Caco-2 (cell line): Measurements from ENCODE around the gene SIM2. TPM values are rescaled to one million over a fixed set of nuclear protein-coding genes. Genes with fewer than 3 reads are reported as not detected.
"Not testable (repeated sequence)": the region's sequence is repeated elsewhere in the genome, so short reads cannot be mapped to it uniquely, and the experiment has no call there.

Experiments used
- BruUV-seq: library from RNA; stranded (reverse); fragments of 400-500 nt; replicated peaks from 2 replicates; lab custom pipeline; 2021; lab: Mats Ljungman, UMichigan
- CTCF ChIA-PET: fragments of 300-600 bp; sonication (Branson Sonifier 250); formaldehyde crosslinking; loops from one replicate; lab custom pipeline; 2022; ENCODE audit warnings: antibody characterized with exemption; lab: Charles Lee
- POLR2A ChIA-PET: fragments of 300-600 bp; sonication (Branson Sonifier 250); formaldehyde crosslinking; loops from one replicate; lab custom pipeline; 2022; ENCODE audit warnings: antibody characterized with exemption; lab: Charles Lee
- DNase-seq, 2 experiments: peaks; one replicate each; pipeline versions ENCODE4 v3.0.0 to v3.0.0-alpha.2; 2020 to 2022
- H3K27me3 ChIP-seq: replicated peaks from 2 replicates; pipeline ENCODE4 v1.6.0; 2011; ENCODE audit warnings: low read length; ENCODE audit not compliant: control insufficient read depth, insufficient read depth
- H3K36me3 ChIP-seq: 2 replicates; pipeline ENCODE4 v1.5.1; 2011; ENCODE audit warnings: low read length; ENCODE audit not compliant: control insufficient read depth, insufficient read depth
- H3K4me1 ChIP-seq: fragments of 250-450 bp; sonication (Bioruptor Pico); 2 replicates; pipeline ENCODE4 v1.5.1; 2020; ENCODE audit warnings: mild to moderate bottlenecking
- H3K4me3 ChIP-seq: 2 replicates; pipeline ENCODE4 v1.5.1; 2011; ENCODE audit warnings: low read depth, mild to moderate bottlenecking, control low read depth, low read length
- H3K9me3 ChIP-seq: fragments of 250-450 bp; sonication (Bioruptor Pico); 2 replicates; pipeline ENCODE4 v1.5.1; 2020; ENCODE audit warnings: mild to moderate bottlenecking, moderate library complexity
- H3K27ac Mint-ChIP-seq: one replicate; pipeline ENCODE4 v1.8.0; 2022; ENCODE audit warnings: mixed read lengths; ENCODE audit not compliant: unreplicated experiment
- H3K27me3 Mint-ChIP-seq: one replicate; pipeline ENCODE4 v1.8.0; 2022; ENCODE audit warnings: mixed read lengths; ENCODE audit not compliant: insufficient read depth, unreplicated experiment
- H3K36me3 Mint-ChIP-seq: one replicate; pipeline ENCODE4 v1.8.0; 2022; ENCODE audit warnings: mild to moderate bottlenecking, mixed read lengths; ENCODE audit not compliant: insufficient read depth, unreplicated experiment
- H3K4me1 Mint-ChIP-seq: one replicate; pipeline ENCODE4 v1.8.0; 2022; ENCODE audit warnings: low read depth, mixed read lengths; ENCODE audit not compliant: unreplicated experiment
- H3K4me3 Mint-ChIP-seq: one replicate; pipeline ENCODE4 v1.8.0; 2022; ENCODE audit warnings: mild to moderate bottlenecking, moderate library complexity, mixed read lengths; ENCODE audit not compliant: unreplicated experiment
- H3K9me3 Mint-ChIP-seq: one replicate; pipeline ENCODE4 v1.8.0; 2022; ENCODE audit warnings: mixed read lengths; ENCODE audit not compliant: unreplicated experiment
- intact Hi-C: fragments of 100-400 bp; cut with micrococcal nuclease; formaldehyde crosslinking; loops from one replicate; pipeline ENCODE4 v1.10.0; 2022; ENCODE audit not compliant: unreplicated experiment
- total RNA-seq: library from RNA; stranded (reverse); gene quantifications from 2 replicates; pipeline ENCODE4 v1.2.3, GENCODE V29; 2022
- TF ChIP-seq, protein P1 (sequence below), 2 experiments: fragments of 200-600 bp in 1 of 2; IDR thresholded peaks; 1 replicate in 1 of 2; 2 replicates in 1 of 2; pipeline versions ENCODE4 v1.5.1 to v1.8.0; 2011 to 2022; ENCODE audit warnings: antibody characterized with exemption in 1 of 2, control low read depth in 1 of 2, inconsistent platforms in 1 of 2, low read depth in 1 of 2, low read length in 1 of 2, mild to moderate bottlenecking in 1 of 2, moderate library complexity in 1 of 2; ENCODE audit not compliant: insufficient read depth in 1 of 2, severe bottlenecking in 1 of 2, unreplicated experiment in 1 of 2

SIM2 gene
- total RNA-seq, 1 experiment from 2014 or later: 9.4 TPM

DNA sequence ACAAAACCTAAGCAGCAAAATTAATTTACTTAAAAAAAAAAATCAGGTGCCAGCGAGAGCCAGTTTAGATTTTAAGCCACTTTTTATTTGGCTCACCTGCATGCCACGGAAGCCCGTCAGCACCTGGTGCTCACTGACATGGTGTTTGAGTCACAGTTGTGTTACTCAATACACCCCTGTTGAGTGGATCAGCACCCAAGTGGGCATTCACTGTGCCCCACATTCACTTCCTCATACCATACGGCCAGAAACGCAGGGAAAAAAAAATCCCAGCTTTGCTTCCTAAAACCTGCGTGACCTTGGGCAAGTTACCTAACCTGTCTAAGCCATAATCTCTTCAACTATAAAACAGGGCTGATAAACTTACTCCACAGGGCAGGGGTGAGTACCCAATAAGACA is 42.8 kb upstream of the SIM2 start:
- H3K27ac Mint-ChIP-seq: no peak overlapping the region
- no peak for DNase-seq

DNA sequence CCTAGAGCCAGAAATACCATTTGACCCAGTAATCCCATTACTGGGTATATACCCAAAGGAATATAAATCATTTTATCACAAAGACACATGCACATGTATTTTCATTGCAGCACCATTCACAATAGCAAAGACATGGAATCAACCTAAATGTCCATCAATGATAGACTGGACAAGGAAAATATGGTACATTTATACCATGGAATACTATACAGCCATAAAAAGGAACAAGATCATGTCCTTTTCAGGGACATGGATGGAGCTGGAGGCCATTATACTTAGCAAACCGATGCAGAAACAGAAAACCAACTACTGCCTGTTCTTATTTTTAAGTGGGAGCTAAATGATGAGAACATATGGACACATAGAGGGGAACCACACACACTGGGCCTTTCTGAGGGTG is 41.6 kb upstream of the SIM2 start:
- H3K27me3 Mint-ChIP-seq, H3K4me1 ChIP-seq, H3K36me3 ChIP-seq, POLR2A ChIA-PET, BruUV-seq, H3K9me3 ChIP-seq, intact Hi-C loops, H3K27me3 ChIP-seq, H3K4me3 ChIP-seq, DNase-seq, CTCF ChIA-PET, H3K27ac Mint-ChIP-seq, H3K4me3 Mint-ChIP-seq, H3K36me3 Mint-ChIP-seq: not testable (repeated sequence)
- peaks cover 13% of the 10 kb centered on the region for H3K9me3 Mint-ChIP-seq
- H3K4me1 Mint-ChIP-seq: peaks cover 18% of the 10 kb centered on the region

More for the DNA sequence above, 42.8 kb upstream of the SIM2 start:
- Histone ChIP-seq H3K4me1 (no peaks in the 10 kb centered on the region), H3K36me3 (no peaks in the 10 kb centered on the region), H3K4me3 (no peak overlapping the region), H3K9me3 (no peaks in the 10 kb centered on the region), H3K27me3 (no peaks in the 10 kb centered on the region)
- POLR2A ChIA-PET: no interaction called here
- intact Hi-C loops: no loop called here
- peaks cover 10% of the 10 kb centered on the region for H3K9me3 Mint-ChIP-seq
- H3K36me3 Mint-ChIP-seq: no peaks in the 10 kb centered on the region
- peaks cover 10% of the 10 kb centered on the region for H3K4me1 Mint-ChIP-seq
- H3K27me3 Mint-ChIP-seq: no peaks in the 10 kb centered on the region
- TF ChIP-seq, protein P1, sequence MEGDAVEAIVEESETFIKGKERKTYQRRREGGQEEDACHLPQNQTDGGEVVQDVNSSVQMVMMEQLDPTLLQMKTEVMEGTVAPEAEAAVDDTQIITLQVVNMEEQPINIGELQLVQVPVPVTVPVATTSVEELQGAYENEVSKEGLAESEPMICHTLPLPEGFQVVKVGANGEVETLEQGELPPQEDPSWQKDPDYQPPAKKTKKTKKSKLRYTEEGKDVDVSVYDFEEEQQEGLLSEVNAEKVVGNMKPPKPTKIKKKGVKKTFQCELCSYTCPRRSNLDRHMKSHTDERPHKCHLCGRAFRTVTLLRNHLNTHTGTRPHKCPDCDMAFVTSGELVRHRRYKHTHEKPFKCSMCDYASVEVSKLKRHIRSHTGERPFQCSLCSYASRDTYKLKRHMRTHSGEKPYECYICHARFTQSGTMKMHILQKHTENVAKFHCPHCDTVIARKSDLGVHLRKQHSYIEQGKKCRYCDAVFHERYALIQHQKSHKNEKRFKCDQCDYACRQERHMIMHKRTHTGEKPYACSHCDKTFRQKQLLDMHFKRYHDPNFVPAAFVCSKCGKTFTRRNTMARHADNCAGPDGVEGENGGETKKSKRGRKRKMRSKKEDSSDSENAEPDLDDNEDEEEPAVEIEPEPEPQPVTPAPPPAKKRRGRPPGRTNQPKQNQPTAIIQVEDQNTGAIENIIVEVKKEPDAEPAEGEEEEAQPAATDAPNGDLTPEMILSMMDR (IDR thresholded peaks at IDR 0.05; ENCODE audit: insufficient read depth in 1 of 2, low read depth in 1 of 2, low read length in 1 of 2, severe bottlenecking in 1 of 2, unreplicated experiment in 1 of 2): no peak
- CTCF ChIA-PET: interaction anchor here (1.3 kb wide), 1 partner anchor 261 kb away, joined by 3 read pairs; no protein-coding TSS in a partner anchor
- H3K4me3 Mint-ChIP-seq: no peak overlapping the region
- BruUV-seq: no TSS peak

DNA sequence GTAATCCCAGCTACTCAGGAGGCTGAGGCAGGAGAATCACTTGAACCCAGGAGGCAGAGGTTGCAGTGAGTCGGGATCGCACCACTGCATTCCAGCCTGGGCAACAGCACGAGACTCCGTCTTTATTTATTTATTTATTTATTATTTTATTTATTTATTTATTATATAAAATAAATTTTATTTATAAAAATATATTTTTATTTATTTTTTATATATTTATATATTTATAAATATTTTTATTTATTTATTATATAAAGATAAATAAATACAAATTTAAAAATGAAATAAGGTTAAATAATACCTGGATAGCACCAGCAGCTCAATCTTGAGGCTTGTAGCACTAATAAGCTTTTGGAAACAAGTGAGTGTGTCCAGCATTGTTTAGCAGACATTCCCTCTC is 40.9 kb upstream of the SIM2 start:
- no peak overlapping the region for H3K4me3 Mint-ChIP-seq
- POLR2A ChIA-PET: no interaction called here

More for the DNA sequence above, 40.9 kb upstream of the SIM2 start:
- Mint-ChIP-seq H3K36me3 (no peaks in the 10 kb centered on the region), H3K4me1 (peaks cover 18% of the 10 kb centered on the region), H3K9me3 (peaks cover 13% of the 10 kb centered on the region), H3K27ac (no peak overlapping the region), H3K27me3 (no peaks in the 10 kb centered on the region)
- intact Hi-C loops: no loop called here
- DNase-seq: no peak
- H3K4me1 ChIP-seq: peaks cover 6% of the 10 kb centered on the region; the same call in 1 of the 2 replicates
- CTCF ChIA-PET: no interaction called here
- TF ChIP-seq, protein P1 (IDR thresholded peaks at IDR 0.05; ENCODE audit: insufficient read depth in 1 of 2, low read depth in 1 of 2, low read length in 1 of 2, severe bottlenecking in 1 of 2, unreplicated experiment in 1 of 2): no peak
- H3K4me3 ChIP-seq: no peak overlapping the region
- H3K27me3 ChIP-seq: no peaks in the 10 kb centered on the region
- no peaks in the 10 kb centered on the region for H3K9me3 ChIP-seq
- BruUV-seq: no TSS peak
- no peaks in the 10 kb centered on the region for H3K36me3 ChIP-seq
